H1 (cell line): ENCODE data around the gene H6PD. TPM values are rescaled to one million over a fixed set of nuclear protein-coding genes. Genes with fewer than 3 reads are reported as not detected.

Experiments
- CBX5 ChIP-seq: fragments of 300-800, 300-1000 bp; sonication (generic); IDR thresholded peaks from 2 replicates; pipeline ENCODE4 v1.7.1; 2016; ENCODE audit warnings: antibody characterized with exemption, low read length, low read depth
- CREB1 ChIP-seq: IDR thresholded peaks from 2 replicates; pipeline ENCODE4 v1.6.1; 2012; ENCODE audit warnings: inconsistent platforms
- HDAC6 ChIP-seq: IDR thresholded peaks from one replicate; pipeline ENCODE4 v1.7.1; 2012; ENCODE audit warnings: low read depth, mild to moderate bottlenecking, inconsistent platforms, low read length, moderate library complexity
- USF2 ChIP-seq: IDR thresholded peaks from 2 replicates; pipeline ENCODE4 v1.6.1; 2011; ENCODE audit warnings: low read length, improper control_type of control experiment
- polyA plus RNA-seq, 7 experiments: library from polyadenylated mRNA; depleted of rRNA in 3 of 7; stranded (reverse) in 5 of 7; unstranded in 2 of 7; fragments of >200 nt in 5 of 7; fragments of 200-250 nt in 2 of 7; gene quantifications; 1 replicate in 5 of 7; 2 replicates in 1 of 7; 4 replicates in 1 of 7; pipeline versions ENCODE4 v1.2.1 to v1.2.3, GENCODE V29; 2011 to 2013; ENCODE audit warnings: missing spikeins in 2 of 7, mixed read lengths in 2 of 7
- total RNA-seq: library from RNA; stranded (reverse); fragmentation: NEBNext Ultra II Directional; extraction: Animal tissue kit (Norgen Biotek cat#: 25700); gene quantifications from 2 replicates; pipeline ENCODE4 v1.2.1, GENCODE V29; 2021

Gene H6PD
- total and polyA plus RNA-seq, 2 of the 8 experiments (the other 6 are each of a cell fraction or from before 2014, with no cell fraction given), result 3.6 to 3.8 TPM

DNA sequence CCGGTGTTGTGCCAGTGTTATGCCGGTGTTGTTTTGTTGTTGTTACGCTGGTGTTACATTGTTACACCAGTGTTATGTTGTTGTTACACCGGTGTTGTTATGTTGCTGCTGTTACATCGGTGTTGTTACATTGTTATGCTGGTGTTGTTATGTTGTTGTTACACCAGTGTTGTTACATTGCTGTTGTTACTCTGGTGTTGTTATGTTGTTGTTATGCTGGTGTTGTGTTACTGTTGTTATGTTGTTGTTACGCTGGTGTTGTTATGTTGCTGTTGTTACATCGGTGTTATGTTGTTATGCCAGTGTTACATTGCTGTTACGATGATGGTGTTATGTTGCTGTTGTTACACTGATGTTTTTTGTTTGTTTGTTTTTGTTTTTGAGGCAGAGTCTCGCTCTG lies 24.1 kb downstream of the H6PD start (continued):
- no peak for TF ChIP-seq HDAC6
- TF ChIP-seq CREB1, result no peak
- no peak for TF ChIP-seq USF2
- no peak for TF ChIP-seq CBX5
